Measurements from ENCODE around the gene SH2D3A.

SH2D3A gene

GRCh38 chr19:6734096-6734696 lies 33.0 kb downstream of the SH2D3A start:
- Histone ChIP-seq H3K9ac (ENCODE audit: low read length) (no peak overlapping the region), H3K36me3 (ENCODE audit: control insufficient read depth, insufficient read depth, low read length, severe bottlenecking) (peaks cover 18% of the 10 kb centered on the region), H3K9me3 (ENCODE audit: control insufficient read depth, low read length) (no peaks in the 10 kb centered on the region), H3K4me1 (ENCODE audit: control insufficient read depth, insufficient read depth, low read length) (peaks cover 21% of the 10 kb centered on the region), H3K27me3 (replicated peaks; ENCODE audit: control insufficient read depth, insufficient read depth, low read length) (no peaks in the 10 kb centered on the region), H3K4me3 (ENCODE audit: low read length) (no peak overlapping the region)
- DNase-seq (ENCODE audit: low read depth): no peak

GRCh38 chr19:6733338-6734095 lies 33.7 kb downstream of the SH2D3A start:
- Histone ChIP-seq H3K36me3 (ENCODE audit: control insufficient read depth, insufficient read depth, low read length, severe bottlenecking) (peaks cover 18% of the 10 kb centered on the region), H3K9ac (ENCODE audit: low read length) (no peak overlapping the region), H3K9me3 (ENCODE audit: control insufficient read depth, low read length) (no peaks in the 10 kb centered on the region), H3K27me3 (replicated peaks; ENCODE audit: control insufficient read depth, insufficient read depth, low read length) (no peaks in the 10 kb centered on the region), H3K4me3 (ENCODE audit: low read length) (no peak overlapping the region), H3K4me1 (ENCODE audit: control insufficient read depth, insufficient read depth, low read length) (peaks cover 14% of the 10 kb centered on the region)
- DNase-seq (ENCODE audit: low read depth): no peak

GRCh38 chr19:6732803-6733337 lies 34.4 kb downstream of the SH2D3A start:
- Histone ChIP-seq H3K4me3 (ENCODE audit: low read length) (no peak overlapping the region), H3K27me3 (replicated peaks; ENCODE audit: control insufficient read depth, insufficient read depth, low read length) (no peaks in the 10 kb centered on the region), H3K9me3 (ENCODE audit: control insufficient read depth, low read length) (no peaks in the 10 kb centered on the region), H3K9ac (ENCODE audit: low read length) (no peak overlapping the region), H3K4me1 (ENCODE audit: control insufficient read depth, insufficient read depth, low read length) (peaks cover 8% of the 10 kb centered on the region), H3K36me3 (ENCODE audit: control insufficient read depth, insufficient read depth, low read length, severe bottlenecking) (peaks cover 18% of the 10 kb centered on the region)
- DNase-seq (ENCODE audit: low read depth): no peak

- H3K27me3 ChIP-seq (replicated peaks; ENCODE audit: control insufficient read depth, insufficient read depth, low read length): no peaks in the 10 kb centered on the region
- H3K4me1 ChIP-seq (ENCODE audit: control insufficient read depth, insufficient read depth, low read length): peaks cover 7% of the 10 kb centered on the region
- peaks cover 2% of the 10 kb centered on the region for H3K9me3 ChIP-seq (ENCODE audit: control insufficient read depth, low read length)
- DNase-seq (ENCODE audit: low read depth): no peak
- H3K36me3 ChIP-seq (ENCODE audit: control insufficient read depth, insufficient read depth, low read length, severe bottlenecking): peaks cover 18% of the 10 kb centered on the region
- no peak overlapping the region for H3K9ac ChIP-seq (ENCODE audit: low read length)
- no peak overlapping the region for H3K4me3 ChIP-seq (ENCODE audit: low read length)
These were observed 35.4 kb downstream of the SH2D3A start for GRCh38 chr19:6731822-6732221.

GRCh38 chr19:6730941-6731670 lies 36.1 kb downstream of the SH2D3A start:
- H3K9me3 ChIP-seq (ENCODE audit: control insufficient read depth, low read length): peaks cover 2% of the 10 kb centered on the region
- H3K9ac ChIP-seq (ENCODE audit: low read length): no peak overlapping the region
- no peak for DNase-seq (ENCODE audit: low read depth)
- peaks cover 7% of the 10 kb centered on the region for H3K4me1 ChIP-seq (ENCODE audit: control insufficient read depth, insufficient read depth, low read length)
- H3K4me3 ChIP-seq (ENCODE audit: low read length): no peak overlapping the region
- peaks cover 18% of the 10 kb centered on the region for H3K36me3 ChIP-seq (ENCODE audit: control insufficient read depth, insufficient read depth, low read length, severe bottlenecking)
- H3K27me3 ChIP-seq (replicated peaks; ENCODE audit: control insufficient read depth, insufficient read depth, low read length): no peaks in the 10 kb centered on the region

GRCh38 chr19:6730153-6730804 lies 37.0 kb downstream of the SH2D3A start:
- DNase-seq (ENCODE audit: low read depth): no peak
- Histone ChIP-seq H3K4me1 (ENCODE audit: control insufficient read depth, insufficient read depth, low read length) (no peaks in the 10 kb centered on the region), H3K9ac (ENCODE audit: low read length) (no peak overlapping the region), H3K9me3 (ENCODE audit: control insufficient read depth, low read length) (peaks cover 2% of the 10 kb centered on the region), H3K4me3 (ENCODE audit: low read length) (no peak overlapping the region), H3K27me3 (replicated peaks; ENCODE audit: control insufficient read depth, insufficient read depth, low read length) (no peaks in the 10 kb centered on the region), H3K36me3 (ENCODE audit: control insufficient read depth, insufficient read depth, low read length, severe bottlenecking) (peaks cover 16% of the 10 kb centered on the region)

- H3K9ac ChIP-seq (ENCODE audit: low read length): no peak overlapping the region
- H3K4me3 ChIP-seq (ENCODE audit: low read length): no peak overlapping the region
- H3K36me3 ChIP-seq (ENCODE audit: control insufficient read depth, insufficient read depth, low read length, severe bottlenecking): peaks cover 11% of the 10 kb centered on the region
- peaks cover 2% of the 10 kb centered on the region for H3K9me3 ChIP-seq (ENCODE audit: control insufficient read depth, low read length)
- no peaks in the 10 kb centered on the region for H3K27me3 ChIP-seq (replicated peaks; ENCODE audit: control insufficient read depth, insufficient read depth, low read length)
- no peak for DNase-seq (ENCODE audit: low read depth)
- H3K4me1 ChIP-seq (ENCODE audit: control insufficient read depth, insufficient read depth, low read length): no peaks in the 10 kb centered on the region
These were observed 37.6 kb downstream of the SH2D3A start for GRCh38 chr19:6729573-6730152.

GRCh38 chr19:6728346-6728745 lies 38.9 kb downstream of the SH2D3A start:
- Histone ChIP-seq H3K9ac (ENCODE audit: low read length) (no peak overlapping the region), H3K27me3 (replicated peaks; ENCODE audit: control insufficient read depth, insufficient read depth, low read length) (no peaks in the 10 kb centered on the region), H3K36me3 (ENCODE audit: control insufficient read depth, insufficient read depth, low read length, severe bottlenecking) (peaks cover 11% of the 10 kb centered on the region), H3K4me3 (ENCODE audit: low read length) (no peak overlapping the region), H3K4me1 (ENCODE audit: control insufficient read depth, insufficient read depth, low read length) (peaks cover 6% of the 10 kb centered on the region), H3K9me3 (ENCODE audit: control insufficient read depth, low read length) (peaks cover 2% of the 10 kb centered on the region)
- no peak for DNase-seq (ENCODE audit: low read depth)

GRCh38 chr19:6725513-6726231 lies 41.6 kb downstream of the SH2D3A start:
- H3K9ac ChIP-seq (ENCODE audit: low read length): no peak overlapping the region

GRCh38 chr19:6724631-6725492 lies 42.4 kb downstream of the SH2D3A start:
- Histone ChIP-seq H3K9me3 (ENCODE audit: control insufficient read depth, low read length) (peaks cover 2% of the 10 kb centered on the region), H3K27me3 (replicated peaks; ENCODE audit: control insufficient read depth, insufficient read depth, low read length) (no peaks in the 10 kb centered on the region), H3K36me3 (ENCODE audit: control insufficient read depth, insufficient read depth, low read length, severe bottlenecking) (no peaks in the 10 kb centered on the region), H3K9ac (ENCODE audit: low read length) (no peak overlapping the region), H3K4me1 (ENCODE audit: control insufficient read depth, insufficient read depth, low read length) (peaks cover 37% of the 10 kb centered on the region), H3K4me3 (ENCODE audit: low read length) (no peak overlapping the region)
- no peak for DNase-seq (ENCODE audit: low read depth)

More at GRCh38 chr19:6725513-6726231, 41.6 kb downstream of the SH2D3A start:
- no peak for DNase-seq (ENCODE audit: low read depth)
- Histone ChIP-seq H3K4me3 (ENCODE audit: low read length) (no peak overlapping the region), H3K4me1 (ENCODE audit: control insufficient read depth, insufficient read depth, low read length) (peaks cover 32% of the 10 kb centered on the region), H3K27me3 (replicated peaks; ENCODE audit: control insufficient read depth, insufficient read depth, low read length) (no peaks in the 10 kb centered on the region), H3K9me3 (ENCODE audit: control insufficient read depth, low read length) (peaks cover 2% of the 10 kb centered on the region), H3K36me3 (ENCODE audit: control insufficient read depth, insufficient read depth, low read length, severe bottlenecking) (no peaks in the 10 kb centered on the region)

Data from adipocyte (in vitro differentiated cells).